Measurements from ENCODE around the gene TMEM132D.

The TMEM132D gene

DNA sequence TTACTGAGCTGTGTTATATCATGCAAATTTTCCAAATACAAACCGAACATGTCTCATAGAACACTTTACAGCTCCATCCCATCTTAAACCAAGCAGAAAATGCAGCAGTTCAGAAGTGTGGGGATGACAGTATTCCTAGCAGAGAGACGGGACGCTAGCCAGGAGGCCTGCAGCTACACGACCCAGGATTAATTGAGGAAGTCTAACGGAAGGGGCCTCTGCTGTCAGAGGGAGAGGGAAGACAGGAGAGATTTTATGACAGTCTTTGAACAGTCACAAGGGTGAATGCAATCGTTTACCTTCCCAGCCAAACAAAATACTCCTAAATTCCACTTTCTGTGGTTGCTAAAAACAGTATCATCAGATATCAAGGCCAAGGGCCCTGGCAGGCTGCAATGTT is 261.9 kb downstream of the TMEM132D start:
- DNase-seq: no peak

DNA sequence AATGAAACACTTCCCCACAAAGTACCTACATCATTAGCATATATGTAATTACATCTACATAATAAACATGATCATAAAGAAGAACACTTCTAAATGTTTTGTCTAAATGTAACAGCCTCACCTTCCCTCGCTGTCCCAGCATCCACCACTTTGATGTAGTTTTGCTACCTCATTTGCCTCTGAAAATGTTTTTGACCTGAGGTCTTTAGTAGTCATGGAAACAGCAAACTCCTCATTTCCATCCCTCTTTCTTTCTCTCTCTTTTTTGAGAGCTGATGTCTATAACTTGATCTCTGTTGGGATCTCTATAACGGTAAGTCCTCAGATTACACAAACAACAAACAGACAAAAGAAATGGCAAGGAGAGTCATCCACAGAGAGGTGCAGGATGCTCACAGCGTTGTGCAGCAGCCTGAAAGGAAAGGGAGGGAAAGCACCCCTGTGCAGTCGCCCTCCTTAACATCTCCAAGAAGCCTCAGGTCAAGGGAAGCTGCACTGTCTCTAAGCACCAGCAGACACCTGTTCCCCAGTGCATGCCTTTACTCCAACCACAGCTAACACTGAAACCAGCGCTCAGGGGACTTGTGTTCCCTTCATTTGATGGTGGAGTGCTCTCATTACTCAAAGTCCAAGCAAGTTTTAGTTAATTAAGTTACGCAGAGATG is 268.7 kb downstream of the TMEM132D start:
- DNase-seq: no peak

DNA sequence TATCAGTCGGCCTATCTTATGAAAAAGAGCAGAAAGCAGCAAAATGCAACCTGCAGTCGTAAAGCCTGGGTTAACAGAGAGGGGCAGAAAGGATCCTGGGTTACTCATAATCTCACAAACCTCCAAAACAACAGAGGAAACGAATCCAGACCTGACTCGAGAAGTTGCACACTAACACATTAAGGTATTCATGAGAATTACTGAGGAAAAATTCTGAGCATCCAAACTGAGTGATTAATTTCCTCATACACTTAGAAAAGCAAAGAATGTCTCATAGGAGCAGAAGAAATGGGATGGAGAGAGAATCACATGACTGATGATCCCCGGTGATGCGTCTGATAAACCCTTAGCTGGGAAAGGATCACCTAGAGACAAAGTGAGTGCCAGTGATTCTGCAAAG is 272.5 kb downstream of the TMEM132D start:
- DNase-seq: no peak

DNA sequence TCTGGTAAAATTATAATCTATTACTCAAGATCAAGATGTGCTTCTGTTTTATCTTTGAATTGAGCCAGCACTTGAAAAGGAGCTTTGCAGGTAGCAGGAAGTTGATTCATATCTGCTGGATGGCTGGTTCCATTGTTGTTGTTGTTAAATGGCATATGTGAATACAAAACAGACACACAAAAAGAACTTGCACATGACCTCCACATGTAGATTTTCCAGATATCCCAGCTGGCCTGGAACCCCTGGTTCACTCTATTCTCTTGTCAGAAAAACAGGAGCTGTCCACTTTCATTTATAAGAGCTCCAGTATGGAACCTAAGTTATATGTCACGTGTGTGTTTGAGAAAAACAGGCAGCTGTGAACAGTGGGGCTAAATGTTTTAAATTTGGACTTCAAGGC is 273.9 kb downstream of the TMEM132D start:
- no peak for DNase-seq

DNA sequence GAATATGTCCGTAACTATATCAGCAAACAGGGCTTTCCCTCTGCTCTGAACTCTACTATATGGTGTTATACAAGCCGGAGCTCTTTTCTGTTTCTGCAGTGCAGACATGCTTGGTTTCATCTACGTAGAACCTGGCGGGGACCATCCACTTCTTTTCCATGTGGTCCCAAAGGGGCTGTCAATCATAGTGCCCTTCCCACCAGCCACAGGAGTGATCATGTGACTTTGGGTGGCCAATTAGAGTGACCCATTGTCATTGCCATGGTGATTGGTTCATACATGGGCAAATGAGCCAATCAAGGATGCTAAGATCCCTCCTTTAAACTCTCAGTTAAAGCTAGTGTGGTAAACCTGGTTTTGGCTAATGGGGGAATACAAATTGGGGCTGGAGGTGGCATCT is 281.3 kb downstream of the TMEM132D start:
- DNase-seq: no peak

DNA sequence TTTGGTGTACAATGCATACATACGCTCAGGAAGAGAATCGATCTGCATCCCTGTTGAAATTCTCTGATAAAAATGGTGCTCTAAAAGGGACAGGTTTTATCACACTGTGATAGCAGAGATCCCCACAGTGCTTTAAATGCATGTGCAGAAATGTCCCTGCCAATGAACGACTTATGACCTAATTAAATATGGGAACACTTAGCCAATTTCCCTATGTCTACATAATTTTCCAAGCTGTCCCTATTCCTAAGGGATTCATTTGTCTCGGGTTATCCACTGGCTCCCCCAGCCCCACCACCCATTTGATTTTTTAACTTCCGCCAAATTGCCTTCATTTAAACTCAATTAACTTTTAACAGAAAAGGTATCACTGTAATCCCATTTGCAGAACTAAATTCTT is 284.6 kb downstream of the TMEM132D start:
- no peak for DNase-seq

DNA sequence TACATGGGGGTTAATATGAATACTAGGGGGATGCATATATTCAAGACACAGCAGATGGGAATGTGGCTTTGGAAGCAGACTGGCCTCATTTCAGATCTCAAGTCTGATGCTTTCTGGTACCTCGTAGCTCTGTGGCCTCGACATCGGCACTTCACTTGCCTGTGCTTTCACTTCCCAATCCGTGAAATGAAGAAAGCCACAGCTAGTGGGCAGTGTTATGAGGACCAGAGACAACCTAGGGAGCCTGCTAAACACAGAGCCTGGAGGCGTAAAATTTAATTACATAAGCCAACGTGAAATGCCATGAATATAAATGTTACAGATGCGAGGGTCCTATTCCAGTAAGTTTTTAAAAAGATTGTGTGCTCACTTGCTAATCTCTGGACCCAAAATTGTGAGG is 286.0 kb downstream of the TMEM132D start:
- DNase-seq: no peak

DNA sequence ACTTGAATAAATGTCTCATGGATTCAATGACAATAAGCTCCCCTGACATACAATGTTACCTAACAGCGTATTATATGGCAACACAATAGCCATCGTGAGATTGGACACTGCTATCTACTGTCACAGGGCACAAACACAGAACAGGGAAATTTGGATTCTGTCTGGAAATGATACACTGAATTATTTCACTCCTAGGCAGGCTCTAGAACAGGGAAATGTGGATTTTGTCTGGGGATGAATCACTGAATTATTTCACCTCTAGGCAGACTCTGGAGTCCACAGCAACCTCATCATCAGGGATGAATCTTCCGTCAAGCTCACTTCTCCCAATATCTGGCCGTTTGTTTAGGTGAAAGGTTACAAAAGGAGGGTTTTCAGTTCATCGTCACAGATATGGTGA is 288.8 kb downstream of the TMEM132D start:
- DNase-seq: no peak

DNA sequence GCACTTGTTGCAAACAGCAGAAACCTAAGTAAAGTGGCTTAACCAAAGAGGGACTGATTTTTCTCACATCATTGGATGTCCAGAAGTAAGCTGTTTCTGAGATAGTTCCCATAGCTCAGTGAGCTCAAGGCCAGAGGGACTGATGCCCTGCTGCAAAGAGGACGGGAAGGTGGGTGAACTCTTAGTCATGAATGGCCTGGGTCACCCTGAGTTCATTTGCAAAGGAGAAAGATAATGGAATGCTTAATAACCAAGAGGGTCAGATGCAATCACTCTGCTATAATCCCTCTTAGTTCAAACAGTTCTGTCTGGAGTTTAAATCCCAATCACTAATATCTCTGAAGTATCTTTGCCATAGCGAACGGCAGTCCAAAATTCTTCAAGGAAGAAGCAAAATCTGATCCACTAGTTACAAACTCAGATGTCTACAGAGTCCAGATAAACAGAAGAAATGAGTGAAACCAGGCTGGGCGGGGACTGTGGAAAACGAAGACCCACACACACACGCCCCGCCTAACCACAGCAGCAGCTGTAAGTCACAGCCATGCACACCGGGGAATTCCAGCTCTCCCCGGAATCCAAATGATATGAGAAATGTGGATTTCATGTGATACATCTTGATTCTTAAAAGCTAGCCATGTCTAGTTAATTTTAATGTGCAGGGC is 289.5 kb downstream of the TMEM132D start:
- no peak for DNase-seq

DNA sequence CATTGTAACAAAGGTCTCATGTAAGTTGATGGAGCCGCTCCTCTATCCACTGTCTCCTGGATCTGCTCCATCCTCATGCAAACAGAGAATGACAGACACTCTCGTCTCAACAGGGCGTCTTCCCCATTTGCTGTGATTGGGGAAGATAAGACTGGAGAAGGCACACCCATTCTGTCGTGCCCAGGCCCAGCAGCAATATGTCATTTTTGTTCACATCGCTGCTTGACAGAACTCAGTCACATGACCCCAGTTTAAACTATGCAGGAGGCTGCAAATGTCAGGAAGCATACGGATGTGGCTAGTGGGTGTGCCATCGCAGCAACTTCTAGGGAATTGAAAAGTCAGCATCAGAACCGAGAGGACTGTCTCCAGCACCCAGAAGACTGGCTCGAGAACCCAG is 290.5 kb downstream of the TMEM132D start:
- no peak for DNase-seq

DNA sequence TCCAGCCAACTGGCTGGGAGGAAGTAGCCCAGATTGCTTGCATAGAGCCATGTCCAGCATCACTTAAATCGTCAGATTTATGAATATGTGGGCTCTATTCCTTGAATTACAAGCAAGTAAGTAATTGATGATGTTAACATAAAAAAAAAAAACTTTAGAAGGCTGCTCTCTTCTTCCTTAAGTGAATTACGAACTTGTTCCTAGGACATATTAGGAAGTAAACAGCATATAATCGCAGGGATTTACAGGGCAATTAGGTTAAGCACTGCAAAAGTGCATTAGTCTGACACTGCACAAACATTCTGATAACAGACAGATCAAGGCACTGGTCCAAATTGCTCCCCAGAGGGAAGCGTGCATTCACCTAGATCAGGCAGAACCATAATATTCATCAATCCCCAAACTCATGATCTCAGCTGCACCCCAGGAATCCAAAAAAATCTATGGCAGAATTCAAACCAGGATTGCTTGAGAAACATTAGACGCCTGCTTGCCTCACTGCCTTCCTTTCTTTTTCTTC is 293.2 kb downstream of the TMEM132D start:
- no peak for DNase-seq

DNA sequence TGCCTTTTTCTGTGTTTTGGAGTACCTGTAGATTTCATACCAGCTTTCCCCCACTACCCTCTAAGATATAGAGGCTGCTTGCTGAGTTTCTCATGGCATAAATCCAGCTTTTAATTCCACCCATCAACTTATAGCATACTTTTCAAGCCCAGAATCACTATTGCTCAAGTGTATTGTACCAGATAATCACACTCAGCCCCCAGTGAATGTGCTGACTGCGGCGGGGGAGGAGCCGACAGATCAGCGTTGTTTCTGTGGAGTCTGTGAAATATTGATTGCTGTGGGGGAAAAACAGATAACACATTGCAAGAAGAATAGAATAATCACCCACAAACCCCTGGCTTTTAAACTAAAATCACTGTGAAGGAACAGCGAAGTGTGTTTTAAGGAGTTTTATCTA is 296.1 kb downstream of the TMEM132D start:
- DNase-seq: no peak

DNA sequence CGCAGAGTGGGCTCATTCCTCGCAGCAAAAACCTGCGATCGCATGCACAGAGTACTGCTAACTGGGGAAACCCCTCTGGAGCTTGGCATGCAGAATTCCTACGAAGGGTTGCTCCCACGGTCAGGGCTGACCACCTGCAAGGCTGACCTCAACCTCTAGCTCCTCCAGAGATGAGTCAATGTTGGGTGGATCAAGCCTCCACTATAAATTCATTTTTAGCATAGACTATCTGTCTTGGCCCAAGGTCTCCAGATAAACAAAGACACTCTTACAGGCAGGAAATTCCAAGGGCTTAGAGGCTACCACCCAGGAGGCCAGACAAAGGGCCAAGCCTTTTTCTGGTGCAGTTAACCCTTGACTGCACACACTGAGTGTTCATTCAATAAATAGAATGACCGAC is 296.5 kb downstream of the TMEM132D start:
- no peak for DNase-seq

DNA sequence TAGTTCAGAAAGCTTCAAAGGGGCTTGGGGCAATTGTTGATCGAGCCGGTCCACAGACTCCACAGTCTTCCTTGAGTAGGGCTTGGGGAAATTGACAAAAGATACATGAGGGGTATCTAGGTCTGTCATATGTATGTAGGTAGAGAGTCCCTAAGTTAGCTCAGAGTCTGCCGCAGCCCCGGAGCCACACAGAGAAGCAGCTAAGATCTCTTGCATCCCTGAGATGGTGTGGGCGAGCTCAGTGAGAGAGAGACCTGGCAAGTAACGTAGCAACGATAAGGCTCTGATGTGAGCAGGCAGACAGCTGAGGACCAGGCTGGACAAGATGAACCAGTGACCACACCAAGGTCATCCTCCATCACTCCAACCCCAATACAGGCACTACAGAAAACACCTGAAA is 297.6 kb downstream of the TMEM132D start:
- DNase-seq: no peak

DNA sequence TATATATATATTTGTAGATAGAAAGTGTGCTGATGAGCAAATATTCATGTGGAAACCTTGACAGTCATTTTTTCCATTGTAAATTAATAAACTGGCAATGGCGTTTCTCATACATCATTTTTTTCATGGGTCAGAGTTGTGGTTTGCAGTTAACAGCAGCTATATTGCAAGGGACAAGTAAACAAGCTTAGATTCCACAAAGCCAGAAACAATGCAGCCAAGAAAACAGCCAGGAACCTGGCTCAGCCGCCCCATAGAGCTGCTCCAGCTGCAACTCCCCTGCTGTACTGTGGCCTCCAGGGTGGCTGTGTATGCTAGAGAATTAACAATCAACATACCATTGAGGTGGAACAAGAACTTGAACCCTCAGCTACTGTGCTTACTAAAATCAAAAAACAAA is 298.2 kb downstream of the TMEM132D start:
- DNase-seq: no peak

DNA sequence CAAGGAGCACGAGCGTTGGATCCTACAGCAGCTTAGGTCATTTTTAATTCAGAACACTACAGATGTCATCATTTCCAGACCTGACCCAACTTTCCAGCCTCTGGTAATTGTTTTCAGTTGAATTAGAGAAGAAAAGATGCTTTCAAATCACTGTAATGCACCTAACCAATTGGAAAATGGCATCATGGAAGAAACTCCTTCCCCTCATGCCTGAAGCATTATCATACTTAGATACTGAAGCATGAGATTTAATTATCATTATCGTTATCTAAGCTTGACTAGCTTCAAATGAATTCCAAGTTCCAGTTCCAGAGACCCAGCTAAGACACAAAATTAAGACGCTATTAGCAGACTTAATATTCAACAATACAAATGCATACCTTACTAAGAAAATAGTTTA is 299.3 kb downstream of the TMEM132D start:
- DNase-seq: no peak

DNA sequence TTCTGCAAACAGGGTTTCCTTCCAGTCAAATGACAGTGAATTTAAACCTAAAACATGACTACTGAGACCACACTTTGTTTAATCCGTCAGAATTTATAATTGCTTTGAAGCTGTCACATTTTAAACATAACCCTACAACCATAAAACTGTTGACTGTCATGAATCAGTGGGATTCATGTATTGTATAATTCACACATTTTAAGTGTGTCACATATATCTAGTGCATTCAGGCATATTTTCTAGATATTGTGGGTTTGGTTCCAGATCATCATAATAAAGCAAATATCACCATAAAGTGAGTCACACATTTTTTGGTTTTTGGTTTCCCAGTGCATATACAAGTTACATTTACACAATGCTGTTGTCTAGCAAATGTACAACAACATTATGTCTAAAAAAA is 304.4 kb downstream of the TMEM132D start:
- DNase-seq: no peak

DNA sequence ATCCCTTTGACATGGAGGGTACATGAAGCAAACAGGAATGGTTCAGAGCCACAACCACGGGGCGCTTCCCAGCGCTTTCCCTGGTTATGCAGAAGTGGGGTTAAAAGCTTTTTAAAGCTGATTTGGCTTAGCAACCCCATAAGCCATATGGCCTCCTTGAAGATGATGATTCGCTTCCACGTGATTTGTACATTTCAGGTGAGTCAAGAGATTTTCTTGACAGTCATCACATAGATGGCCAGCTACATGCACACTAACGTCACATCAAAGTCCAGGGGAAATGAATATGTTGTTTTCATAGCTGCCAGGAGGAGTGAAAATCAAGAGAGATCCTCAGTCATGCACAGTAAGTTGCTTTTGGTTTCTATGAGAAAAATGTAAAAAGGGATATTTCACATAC is 309.7 kb downstream of the TMEM132D start:
- DNase-seq: no peak

DNA sequence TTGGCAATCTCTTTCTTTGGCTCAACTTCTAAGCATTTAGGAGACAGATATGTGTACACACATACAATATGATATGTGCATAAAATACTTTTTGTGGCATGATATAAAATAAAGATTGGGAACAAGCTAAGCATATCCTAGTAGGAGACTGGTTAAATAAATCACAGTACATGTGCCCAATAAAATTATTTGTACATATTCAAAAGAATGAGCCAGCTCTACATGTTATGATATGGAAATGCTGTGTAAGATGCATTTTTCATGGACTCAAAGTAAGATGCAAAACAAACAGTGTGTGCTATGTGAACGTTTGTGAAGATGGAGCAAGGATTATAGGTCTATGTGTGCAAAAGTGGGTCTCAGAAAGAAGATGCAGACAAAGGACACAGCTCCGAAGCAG is 311.4 kb downstream of the TMEM132D start:
- no peak for DNase-seq

DNA sequence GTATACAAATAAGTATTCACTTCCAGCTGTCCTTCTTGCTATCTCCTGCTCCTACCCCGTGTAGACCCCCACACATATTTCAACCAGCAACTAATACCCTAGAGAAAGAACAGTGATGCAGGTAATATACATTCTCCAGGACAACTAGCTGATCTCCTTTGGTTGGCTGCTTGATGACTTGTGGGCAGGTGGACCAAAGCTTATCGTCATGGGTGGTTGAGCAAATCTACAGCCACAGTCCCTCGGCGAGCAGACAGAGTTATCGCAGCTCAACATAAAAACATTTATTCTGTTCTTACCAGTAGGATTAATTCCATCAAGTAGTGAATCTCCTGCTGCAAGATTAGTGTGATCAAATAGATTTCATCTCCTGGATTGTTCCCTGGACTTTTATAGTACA is 314.3 kb downstream of the TMEM132D start:
- no peak for DNase-seq

DNA sequence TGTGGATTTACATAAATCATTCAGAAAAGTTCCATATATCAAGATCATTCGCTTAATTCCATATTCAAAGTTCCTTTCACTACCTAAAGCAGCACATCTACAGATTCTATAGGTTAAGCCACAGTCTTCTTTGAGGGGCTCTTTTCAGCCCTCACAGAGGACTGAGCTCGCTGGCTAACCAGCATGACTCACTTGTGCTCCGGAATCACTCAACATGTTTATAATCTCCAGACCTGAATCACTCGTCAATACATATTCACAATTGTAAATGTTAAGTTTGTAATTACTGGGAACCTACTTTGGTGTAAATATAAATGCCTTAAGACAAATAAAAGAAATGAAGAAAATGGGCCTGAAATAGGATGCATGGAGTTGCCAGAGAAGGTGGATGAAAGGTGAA is 315.7 kb downstream of the TMEM132D start:
- DNase-seq: no peak

DNA sequence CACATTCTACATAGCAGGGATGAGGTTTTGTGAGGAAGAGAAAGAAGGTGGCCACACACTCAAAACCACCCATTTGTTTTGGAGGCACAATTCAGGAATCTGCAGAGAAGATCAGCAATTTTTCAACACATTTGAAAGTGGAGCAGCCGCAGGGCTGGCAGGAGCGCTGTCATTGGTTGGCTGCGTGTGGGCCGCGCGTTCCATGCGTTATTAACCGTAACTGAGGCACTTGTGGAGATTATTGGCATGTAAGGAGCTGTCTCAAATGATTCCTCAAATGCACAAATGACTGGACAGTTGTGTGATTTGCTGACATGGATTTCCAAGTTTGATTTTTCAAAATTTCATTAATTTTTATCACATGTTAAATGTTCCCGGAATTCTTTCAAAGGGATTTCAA is 318.5 kb downstream of the TMEM132D start:
- no peak for DNase-seq

DNA sequence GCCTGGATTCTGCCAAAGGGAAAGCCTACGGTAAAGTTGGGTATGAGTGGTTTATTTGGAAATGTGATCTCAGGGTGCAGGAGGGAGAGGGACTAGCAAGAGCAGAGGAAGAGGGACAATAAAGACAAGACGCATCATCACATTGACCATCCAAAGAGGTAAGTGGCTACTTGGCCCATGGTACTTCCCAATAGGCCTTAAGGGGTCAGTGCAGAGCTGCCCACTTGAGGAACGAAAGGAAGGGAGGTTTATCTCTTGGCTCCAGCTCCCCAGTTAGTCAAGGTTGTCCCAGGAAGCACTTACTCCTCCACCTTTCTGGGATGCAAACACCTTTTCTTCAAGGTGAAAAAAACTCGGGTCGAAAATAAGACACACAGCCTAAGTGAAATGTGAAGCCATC is 323.9 kb downstream of the TMEM132D start:
- DNase-seq: no peak

DNA sequence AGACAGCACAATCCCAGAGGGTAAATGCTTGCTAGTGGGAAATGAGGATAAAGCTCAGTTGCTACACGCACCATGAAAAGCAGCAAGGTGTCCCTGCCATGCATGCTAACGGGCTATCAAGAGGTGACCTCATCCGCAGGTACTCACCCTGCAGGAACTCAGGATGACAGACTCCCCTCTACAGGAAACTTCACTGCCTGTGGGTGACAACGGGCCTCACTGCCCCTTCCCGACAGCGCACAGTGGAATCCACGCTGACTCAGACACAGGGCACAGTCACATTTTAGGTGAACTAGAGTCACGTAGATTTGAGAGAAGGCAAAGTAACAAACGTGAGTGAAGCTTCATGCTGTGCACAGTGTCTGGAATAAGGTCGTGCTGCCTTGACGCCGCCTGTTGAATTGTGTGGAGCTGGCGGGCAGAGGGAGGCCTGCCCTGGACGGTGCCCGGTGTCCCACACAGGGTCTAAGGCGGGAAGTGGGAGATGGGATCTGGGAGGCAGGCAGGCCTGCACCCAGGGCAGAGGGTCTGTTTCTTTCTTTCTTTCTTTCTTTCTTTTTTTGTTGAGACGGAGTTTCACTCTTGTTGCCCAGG is 331.8 kb downstream of the TMEM132D start:
- DNase-seq: no peak
